GM12878 (cell line): ENCODE results near the gene BACE1-AS. TPM values are rescaled to one million over a fixed set of nuclear protein-coding genes. Genes with fewer than 3 reads are reported as not detected.

ENCODE experiments used
- MEF2B ChIP-seq: fragments of 450-650 bp; IDR thresholded peaks from 2 replicates; pipeline ENCODE4 v1.6.1; 2018; ENCODE audit warnings: mild to moderate bottlenecking, moderate library complexity; ENCODE audit not compliant: partially characterized antibody, poor library complexity, severe bottlenecking
- NBN ChIP-seq: fragments of 450-650 bp; IDR thresholded peaks from 2 replicates; pipeline ENCODE4 v1.6.1; 2016
- RBBP5 ChIP-seq: fragments of 200-600 bp; sonication (generic); conservative IDR thresholded peaks from 2 replicates; pipeline ENCODE4 v1.6.1; 2016
- SREBF2 ChIP-seq: IDR thresholded peaks from 2 replicates; pipeline ENCODE4 v1.6.1; 2012; ENCODE audit warnings: mild to moderate bottlenecking, low read length
- SUZ12 ChIP-seq: fragments of 200-600 bp; sonication (generic); IDR thresholded peaks from one replicate; pipeline ENCODE4 v1.6.1; 2018; ENCODE audit warnings: antibody characterized with exemption, mild to moderate bottlenecking; ENCODE audit not compliant: unreplicated experiment
- TCF7 ChIP-seq: IDR thresholded peaks from 2 replicates; pipeline ENCODE4 v1.6.1; 2014; ENCODE audit warnings: antibody characterized with exemption, borderline replicate concordance
- YY1 ChIP-seq: IDR thresholded peaks from 2 replicates; pipeline ENCODE4 v1.6.1; 2011; ENCODE audit warnings: low read depth, mild to moderate bottlenecking, low read length
- polyA plus RNA-seq, 11 experiments: library from polyadenylated mRNA; depleted of rRNA in 4 of 11; unstranded in 6 of 11; stranded (reverse) in 5 of 11; fragments of >200 nt; fragmentation: Nextera tagmentation in 4 of 11; fragmentation: Illumina TruSeq in 1 of 11; extraction: Ambion mirVana in 4 of 11; extraction: Trizol in 1 of 11; gene quantifications; 1 replicate in 1 of 11; 2 replicates in 10 of 11; pipeline versions ENCODE4 v1.2.1 to v1.2.3, GENCODE V29; 2011 to 2016; ENCODE audit warnings: inconsistent platforms in 2 of 11, missing spikeins in 2 of 11, low read depth in 1 of 11
- total RNA-seq, 4 experiments: library from RNA; depleted of rRNA in 3 of 4; stranded (reverse); fragments of >200 nt in 3 of 4; fragmentation: Illumina TruSeq in 1 of 4; extraction: Trizol in 1 of 4; gene quantifications; 2 replicates each; pipeline versions ENCODE4 v1.2.1 to v1.2.3, GENCODE V29; 2013 to 2021
- TF ChIP-seq, protein P1 (sequence below): fragments of 450-650 bp; IDR thresholded peaks from 2 replicates; pipeline ENCODE4 v1.6.1; 2018; ENCODE audit warnings: mild to moderate bottlenecking, low read depth, moderate library complexity; ENCODE audit not compliant: partially characterized antibody

The BACE1-AS gene
- total and polyA plus RNA-seq, 10 of the 15 experiments (the other 5 are each of a cell fraction or from before 2014, with no cell fraction given) = 2.0 to 6.7 (median 3.9) TPM

- peak; percentile 35 for TF ChIP-seq MEF2B
- TF ChIP-seq, protein P1, sequence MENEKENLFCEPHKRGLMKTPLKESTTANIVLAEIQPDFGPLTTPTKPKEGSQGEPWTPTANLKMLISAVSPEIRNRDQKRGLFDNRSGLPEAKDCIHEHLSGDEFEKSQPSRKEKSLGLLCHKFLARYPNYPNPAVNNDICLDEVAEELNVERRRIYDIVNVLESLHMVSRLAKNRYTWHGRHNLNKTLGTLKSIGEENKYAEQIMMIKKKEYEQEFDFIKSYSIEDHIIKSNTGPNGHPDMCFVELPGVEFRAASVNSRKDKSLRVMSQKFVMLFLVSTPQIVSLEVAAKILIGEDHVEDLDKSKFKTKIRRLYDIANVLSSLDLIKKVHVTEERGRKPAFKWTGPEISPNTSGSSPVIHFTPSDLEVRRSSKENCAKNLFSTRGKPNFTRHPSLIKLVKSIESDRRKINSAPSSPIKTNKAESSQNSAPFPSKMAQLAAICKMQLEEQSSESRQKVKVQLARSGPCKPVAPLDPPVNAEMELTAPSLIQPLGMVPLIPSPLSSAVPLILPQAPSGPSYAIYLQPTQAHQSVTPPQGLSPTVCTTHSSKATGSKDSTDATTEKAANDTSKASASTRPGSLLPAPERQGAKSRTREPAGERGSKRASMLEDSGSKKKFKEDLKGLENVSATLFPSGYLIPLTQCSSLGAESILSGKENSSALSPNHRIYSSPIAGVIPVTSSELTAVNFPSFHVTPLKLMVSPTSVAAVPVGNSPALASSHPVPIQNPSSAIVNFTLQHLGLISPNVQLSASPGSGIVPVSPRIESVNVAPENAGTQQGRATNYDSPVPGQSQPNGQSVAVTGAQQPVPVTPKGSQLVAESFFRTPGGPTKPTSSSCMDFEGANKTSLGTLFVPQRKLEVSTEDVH = no peak
- TF ChIP-seq SUZ12 = no peak
- 0 out of 2 replicates have a peak, but pooled peaks have one; percentile 60 for TF ChIP-seq NBN
- TF ChIP-seq SREBF2 = no peak
- no peak for TF ChIP-seq RBBP5
- no peak for TF ChIP-seq YY1
- TF ChIP-seq TCF7 = no peak
Observed at GRCh38 chr11:117327567-117328374, 36.6 kb downstream of the BACE1-AS start, which contains the start of gene CEP164 (continued).
